Upper lobe of left lung (tissue), 4 donors: ENCODE measurements around the gene GNAO1.

ENCODE experiments used
- POLR2A ChIP-seq, 4 donors: fragments of 450-650 bp; IDR thresholded peaks; one replicate each; pipeline ENCODE4 v1.5.1; 2016 to 2017; ENCODE audit warnings: antibody characterized with exemption in 4 of 4, mild to moderate bottlenecking in 2 of 4
- TF ChIP-seq, protein P1 (sequence below), 6 experiments: fragments of 450-650 bp in 4 of 6; fragments of 200-600 bp in 2 of 6; sonication (generic) in 2 of 6; IDR thresholded peaks; one replicate each; pipeline ENCODE4 v1.5.1; 2016 to 2019; ENCODE audit warnings: antibody characterized with exemption in 6 of 6

- no peak for TF ChIP-seq POLR2A (IDR thresholded peaks at IDR 0.05)
- TF ChIP-seq, protein P1, sequence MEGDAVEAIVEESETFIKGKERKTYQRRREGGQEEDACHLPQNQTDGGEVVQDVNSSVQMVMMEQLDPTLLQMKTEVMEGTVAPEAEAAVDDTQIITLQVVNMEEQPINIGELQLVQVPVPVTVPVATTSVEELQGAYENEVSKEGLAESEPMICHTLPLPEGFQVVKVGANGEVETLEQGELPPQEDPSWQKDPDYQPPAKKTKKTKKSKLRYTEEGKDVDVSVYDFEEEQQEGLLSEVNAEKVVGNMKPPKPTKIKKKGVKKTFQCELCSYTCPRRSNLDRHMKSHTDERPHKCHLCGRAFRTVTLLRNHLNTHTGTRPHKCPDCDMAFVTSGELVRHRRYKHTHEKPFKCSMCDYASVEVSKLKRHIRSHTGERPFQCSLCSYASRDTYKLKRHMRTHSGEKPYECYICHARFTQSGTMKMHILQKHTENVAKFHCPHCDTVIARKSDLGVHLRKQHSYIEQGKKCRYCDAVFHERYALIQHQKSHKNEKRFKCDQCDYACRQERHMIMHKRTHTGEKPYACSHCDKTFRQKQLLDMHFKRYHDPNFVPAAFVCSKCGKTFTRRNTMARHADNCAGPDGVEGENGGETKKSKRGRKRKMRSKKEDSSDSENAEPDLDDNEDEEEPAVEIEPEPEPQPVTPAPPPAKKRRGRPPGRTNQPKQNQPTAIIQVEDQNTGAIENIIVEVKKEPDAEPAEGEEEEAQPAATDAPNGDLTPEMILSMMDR (IDR thresholded peaks at IDR 0.05): no peak
These were observed 121.3 kb downstream of the GNAO1 start for GRCh38 chr16:56312556-56312955.
